ENCODE results near the gene CDC42BPA.

CDC42BPA gene

GRCh38 chr1:227333423-227333822, 15.1 kb upstream of the CDC42BPA start:
- no peak for DNase-seq

GRCh38 chr1:227330279-227331076, 12.2 kb upstream of the CDC42BPA start:
- no peak for DNase-seq

- DNase-seq: no peak
These were observed 10.2 kb upstream of the CDC42BPA start for GRCh38 chr1:227328405-227329019.

- no peak for DNase-seq
These were observed 6.9 kb upstream of the CDC42BPA start for GRCh38 chr1:227325156-227325555.

- DNase-seq: no peak
These were observed 5.6 kb upstream of the CDC42BPA start for GRCh38 chr1:227323967-227324268.

- DNase-seq: no peak
These were observed 5.1 kb upstream of the CDC42BPA start for GRCh38 chr1:227323171-227323966.

GRCh38 chr1:227322376-227322775, 4.1 kb upstream of the CDC42BPA start:
- DNase-seq: no peak

- DNase-seq: no peak
These were observed 2.7 kb upstream of the CDC42BPA start for GRCh38 chr1:227321035-227321434.

- DNase-seq: no peak
These were observed 2.2 kb upstream of the CDC42BPA start for GRCh38 chr1:227320476-227320875.

- DNase-seq: no peak
These were observed 738 bp upstream of the CDC42BPA start for GRCh38 chr1:227318853-227319607.

- DNase-seq: no peak
These were observed 723 bp downstream of the CDC42BPA start for GRCh38 chr1:227317523-227318015.

- DNase-seq: no peak
These were observed 1.3 kb downstream of the CDC42BPA start for GRCh38 chr1:227317011-227317451.

GRCh38 chr1:227316456-227316855, 1.8 kb downstream of the CDC42BPA start:
- no peak for DNase-seq

- no peak for DNase-seq
These were observed 2.5 kb downstream of the CDC42BPA start for GRCh38 chr1:227315629-227316346.

- no peak for DNase-seq
These were observed 4.1 kb downstream of the CDC42BPA start for GRCh38 chr1:227314014-227314848.

- no peak for DNase-seq
These were observed 5.8 kb downstream of the CDC42BPA start for GRCh38 chr1:227312361-227313025.

- DNase-seq: no peak
These were observed 6.8 kb downstream of the CDC42BPA start for GRCh38 chr1:227311389-227312001.

GRCh38 chr1:227308367-227309336, 9.6 kb downstream of the CDC42BPA start:
- DNase-seq: no peak

GRCh38 chr1:227306689-227307088, 11.6 kb downstream of the CDC42BPA start:
- no peak for DNase-seq
